GM12801 (cell line): ENCODE results near the gene NTRK3.

Experiments used
- CTCF ChIP-seq: IDR thresholded peaks from one replicate; pipeline ENCODE4 v1.5.1; 2011; ENCODE audit warnings: control low read depth; ENCODE audit not compliant: insufficient read length; ENCODE audit errors: extremely low read depth

NTRK3 gene

GRCh38 chr15:87846746-87847145, 409.8 kb downstream of the NTRK3 start:
- no peak for TF ChIP-seq CTCF

- TF ChIP-seq CTCF, result no peak
Measured at GRCh38 chr15:87843312-87843711, 413.2 kb downstream of the NTRK3 start.

- no peak for TF ChIP-seq CTCF
Measured at GRCh38 chr15:87841426-87841998, 415.0 kb downstream of the NTRK3 start.

- no peak for TF ChIP-seq CTCF
Measured at GRCh38 chr15:87829332-87830050, 427.0 kb downstream of the NTRK3 start.

- no peak for TF ChIP-seq CTCF
Measured at GRCh38 chr15:87828608-87829007, 427.9 kb downstream of the NTRK3 start.

GRCh38 chr15:87827131-87827530, 429.4 kb downstream of the NTRK3 start:
- no peak for TF ChIP-seq CTCF

GRCh38 chr15:87826119-87826747, 430.3 kb downstream of the NTRK3 start:
- TF ChIP-seq CTCF, result no peak
